Stimulated activated CD8-positive, alpha-beta memory T cell treated with anti-CD3 and anti-CD28 coated beads, Interleukin-2, amount 100 ng/mL, for 48 hours (primary cell): ENCODE measurements around the gene KLHL8.
"Not testable (repeated sequence)": the region's sequence is repeated elsewhere in the genome, so short reads cannot be mapped to it uniquely, and the experiment has no call there.

Experiments used
- DNase-seq, 2 donors: peaks; one replicate each; pipeline ENCODE4 v3.0.0-alpha.2; 2020; ENCODE audit warnings: low read depth in 2 of 2

KLHL8 gene

GRCh38 chr4:87179751-87180150 lies 40.7 kb downstream of the KLHL8 start:
- DNase-seq = no peak

GRCh38 chr4:87174672-87175071 lies 45.7 kb downstream of the KLHL8 start:
- no peak for DNase-seq

- no peak for DNase-seq
These were observed 48.5 kb downstream of the KLHL8 start for GRCh38 chr4:87171944-87172343.

DNA sequence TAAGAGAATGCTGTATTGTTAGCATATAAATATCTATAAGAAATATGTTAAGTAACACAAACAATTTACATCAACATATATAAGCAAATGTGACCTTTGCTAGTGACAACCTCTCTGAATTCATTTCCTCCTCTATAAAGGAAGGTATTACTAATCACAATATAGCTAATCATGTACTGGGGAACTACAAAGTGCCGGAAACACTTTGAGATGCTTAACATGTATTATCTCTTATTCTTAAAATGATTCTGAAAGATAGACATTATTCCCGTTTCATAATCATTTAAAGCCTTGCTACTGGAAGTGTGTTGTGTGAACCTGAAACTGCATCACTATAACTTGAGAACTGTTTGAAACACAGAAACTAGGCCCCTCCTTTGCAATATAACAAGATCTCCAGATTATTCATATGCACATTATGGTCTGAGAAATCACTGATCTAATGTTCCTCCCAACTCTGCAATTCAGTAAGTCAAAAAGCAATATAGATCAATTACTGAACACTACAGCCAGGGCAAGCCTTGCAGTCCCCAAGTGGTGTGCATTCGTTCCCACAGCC lies 54.0 kb downstream of the KLHL8 start:
- DNase-seq = no peak

DNA sequence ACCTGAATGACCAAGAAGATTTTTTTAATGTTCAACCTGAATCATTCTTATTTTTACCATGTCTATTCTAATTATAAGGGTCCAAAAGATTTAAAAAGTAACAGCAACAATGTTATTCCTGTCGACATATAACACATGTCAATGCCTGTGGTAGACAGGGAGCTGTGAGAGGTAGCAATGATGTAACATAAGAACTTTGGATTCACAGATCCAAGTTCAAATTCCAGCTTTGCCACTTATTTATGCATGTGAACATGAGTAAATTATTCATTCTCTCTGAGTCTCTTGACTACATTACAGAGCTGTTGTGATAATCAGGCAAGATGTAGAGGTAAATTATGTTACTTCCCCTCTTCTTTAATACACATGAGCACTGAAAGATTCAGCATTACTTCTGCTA lies 54.5 kb downstream of the KLHL8 start:
- no peak for DNase-seq

GRCh38 chr4:87153078-87153870 lies 67.1 kb downstream of the KLHL8 start:
- DNase-seq = no peak

DNA sequence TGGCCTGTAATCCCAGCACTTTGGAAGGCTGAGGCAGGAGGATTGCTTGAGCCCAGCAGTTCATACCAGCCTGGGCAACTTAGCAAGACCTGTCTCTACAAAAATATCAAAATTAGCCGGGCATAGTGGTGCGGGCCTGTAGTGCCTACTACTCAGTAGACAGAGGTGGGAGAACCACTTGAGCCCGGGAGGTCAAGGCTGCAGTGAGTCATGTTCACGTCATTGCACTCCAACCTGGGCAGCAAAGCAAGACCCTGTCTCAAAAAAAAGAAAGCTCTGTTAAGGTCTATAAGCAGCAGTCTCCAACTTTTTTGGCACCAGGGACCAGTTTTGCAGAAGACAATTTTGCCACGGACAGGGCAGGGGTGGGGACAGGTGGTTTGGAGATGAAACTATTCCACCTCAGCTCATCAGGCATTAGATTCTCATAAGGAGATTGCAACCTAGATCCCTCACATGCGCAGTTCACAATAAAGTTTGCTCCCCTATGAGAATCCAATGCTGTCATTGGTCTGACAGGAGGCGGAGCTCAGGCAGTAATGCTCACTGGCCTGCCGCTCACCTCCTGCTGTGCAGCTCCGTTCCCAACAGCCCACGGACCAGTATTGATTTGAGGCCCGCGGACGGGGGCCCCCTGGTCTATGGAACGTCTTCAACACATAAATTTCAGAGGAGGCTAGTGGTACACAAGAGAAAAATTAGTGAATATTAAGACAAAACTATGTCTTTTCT lies 67.9 kb downstream of the KLHL8 start:
- DNase-seq = no peak

DNA sequence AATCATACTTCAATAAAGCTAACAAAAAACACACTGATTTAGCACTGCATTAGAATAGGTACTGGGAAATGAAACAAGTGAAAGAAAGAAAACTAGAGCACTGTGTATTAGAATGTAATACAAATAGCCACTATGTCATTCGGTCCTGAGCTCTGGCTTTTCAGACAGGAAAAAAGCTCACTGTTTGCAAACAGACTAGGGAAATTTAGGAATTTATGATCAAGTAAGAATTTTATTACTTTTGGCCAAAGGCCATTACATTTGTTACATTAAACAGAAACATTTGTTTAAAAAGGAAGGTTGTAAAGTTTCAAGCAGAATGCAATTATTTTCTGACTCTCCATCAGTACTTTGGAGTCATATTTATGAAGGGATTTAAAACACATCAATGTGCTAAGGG lies 68.7 kb downstream of the KLHL8 start:
- no peak for DNase-seq

DNA sequence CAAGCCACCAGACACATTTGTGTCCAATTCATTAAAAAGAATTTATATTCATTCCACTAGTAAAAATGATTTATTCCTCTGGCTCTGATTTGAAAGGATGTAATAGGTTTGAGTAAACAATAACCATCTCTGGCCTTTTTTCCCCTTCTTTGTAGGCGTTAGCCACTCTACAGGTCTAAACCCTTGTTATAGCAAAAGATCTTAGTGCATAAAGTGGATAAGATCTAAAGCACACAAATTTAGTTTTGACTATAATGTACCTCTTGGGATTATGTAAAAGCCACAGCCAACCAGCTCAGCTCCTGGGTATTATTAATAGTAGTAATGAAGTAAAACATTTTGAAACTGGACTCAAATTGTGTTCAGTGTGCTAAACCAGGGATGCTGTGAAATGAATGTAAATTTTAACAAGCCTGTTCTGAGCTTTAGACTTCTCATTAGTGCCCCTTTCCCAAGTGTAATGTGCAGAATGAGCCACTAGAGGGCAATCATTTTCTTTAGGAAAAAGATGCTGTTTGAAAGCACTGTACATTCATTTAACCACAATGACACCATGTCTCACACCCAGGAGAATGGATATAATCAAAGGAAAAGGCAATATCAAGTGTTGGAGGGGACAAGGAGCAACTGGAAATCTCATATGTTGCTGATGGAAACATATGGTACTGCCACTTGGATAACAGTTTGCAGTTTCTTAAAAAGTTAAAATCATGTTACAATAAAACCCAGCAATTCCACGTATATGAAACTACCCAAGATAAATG lies 69.7 kb downstream of the KLHL8 start:
- no peak for DNase-seq

- DNase-seq = no peak
These were observed 73.3 kb downstream of the KLHL8 start for GRCh38 chr4:87147116-87147515.

GRCh38 chr4:87145934-87146333 lies 74.5 kb downstream of the KLHL8 start:
- DNase-seq = not testable (repeated sequence)

DNA sequence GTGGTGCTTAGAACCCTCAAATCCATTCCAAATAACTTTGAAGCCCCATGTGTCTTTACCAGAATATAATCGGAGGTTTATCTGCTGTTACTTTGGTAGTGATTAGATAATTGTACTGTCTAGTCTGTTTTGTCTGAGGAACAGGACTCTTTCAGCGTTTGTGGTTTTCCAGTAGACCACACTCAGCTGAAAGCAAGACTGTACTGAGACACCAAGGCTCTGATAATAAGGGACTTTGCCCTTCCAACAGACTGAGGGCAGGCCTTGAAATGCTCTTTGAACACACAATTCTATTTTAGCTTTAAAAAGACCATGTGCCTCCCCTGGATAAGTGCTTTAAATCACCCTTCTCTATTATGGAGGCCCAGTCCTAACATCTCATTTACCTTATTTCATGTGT lies 76.1 kb downstream of the KLHL8 start:
- no peak for DNase-seq

- DNase-seq = no peak
These were observed 79.0 kb downstream of the KLHL8 start for GRCh38 chr4:87141428-87141827.

DNA sequence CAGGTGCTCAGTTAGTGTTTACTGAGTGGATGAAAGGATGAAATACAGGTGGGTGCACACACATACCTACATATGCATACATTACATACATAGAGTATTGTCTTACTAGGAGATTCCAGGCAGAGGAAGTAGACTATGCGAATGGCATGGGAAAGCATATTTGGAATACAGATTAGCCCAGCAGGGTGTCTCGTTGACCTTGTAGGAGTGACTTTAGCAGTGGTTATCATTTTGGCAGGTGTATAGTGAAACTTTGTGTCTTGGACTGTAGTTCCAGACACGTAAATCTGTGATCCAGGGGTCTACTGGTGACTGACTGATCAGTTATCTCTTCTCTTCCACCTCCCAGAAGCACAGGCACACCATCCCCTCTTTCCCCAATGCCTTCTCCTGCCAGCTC lies 86.3 kb downstream of the KLHL8 start:
- DNase-seq = no peak

DNA sequence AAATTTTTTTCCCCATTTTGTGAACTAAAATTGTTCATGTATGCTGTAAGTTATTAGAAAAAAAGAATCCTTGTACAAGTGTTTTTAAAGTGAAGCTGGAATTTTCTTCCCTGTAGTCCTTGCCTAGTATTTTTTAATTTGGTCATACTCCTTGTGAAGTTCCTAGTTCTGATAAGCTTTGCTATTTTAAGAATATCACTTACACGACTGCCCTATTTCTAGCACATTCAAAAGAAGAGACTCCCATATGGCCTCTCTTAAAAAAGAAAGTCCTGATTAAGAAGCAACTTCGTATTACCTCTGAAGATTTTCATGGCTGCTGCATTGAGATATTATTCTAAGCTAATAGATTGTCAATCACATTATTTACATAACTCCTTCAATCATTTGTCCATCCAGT lies 87.2 kb downstream of the KLHL8 start:
- no peak for DNase-seq

GRCh38 chr4:87132035-87132434 lies 88.4 kb downstream of the KLHL8 start:
- DNase-seq = no peak

- DNase-seq = no peak
These were observed 89.3 kb downstream of the KLHL8 start for GRCh38 chr4:87130985-87131703.

DNA sequence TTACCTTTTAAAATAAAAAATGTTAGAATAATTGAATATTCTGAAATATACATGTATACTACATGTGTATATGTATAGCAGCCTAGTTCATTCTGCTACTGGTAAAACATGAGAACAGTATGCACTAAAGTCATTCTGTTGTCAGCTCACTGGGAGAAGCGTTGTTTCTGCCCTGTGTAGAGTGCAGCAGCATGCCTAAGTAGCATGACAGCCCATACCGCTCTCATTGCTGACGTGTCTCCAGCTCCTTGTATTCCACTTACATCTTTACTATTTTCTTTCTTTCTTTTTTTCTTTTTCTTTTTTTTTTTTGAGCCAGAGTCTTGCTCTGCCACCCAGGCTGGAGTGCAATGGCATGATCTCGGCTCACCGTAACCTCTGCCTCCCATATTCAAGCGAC lies 90.7 kb downstream of the KLHL8 start:
- no peak for DNase-seq

- no peak for DNase-seq
These were observed 92.3 kb downstream of the KLHL8 start for GRCh38 chr4:87128006-87128705.

DNA sequence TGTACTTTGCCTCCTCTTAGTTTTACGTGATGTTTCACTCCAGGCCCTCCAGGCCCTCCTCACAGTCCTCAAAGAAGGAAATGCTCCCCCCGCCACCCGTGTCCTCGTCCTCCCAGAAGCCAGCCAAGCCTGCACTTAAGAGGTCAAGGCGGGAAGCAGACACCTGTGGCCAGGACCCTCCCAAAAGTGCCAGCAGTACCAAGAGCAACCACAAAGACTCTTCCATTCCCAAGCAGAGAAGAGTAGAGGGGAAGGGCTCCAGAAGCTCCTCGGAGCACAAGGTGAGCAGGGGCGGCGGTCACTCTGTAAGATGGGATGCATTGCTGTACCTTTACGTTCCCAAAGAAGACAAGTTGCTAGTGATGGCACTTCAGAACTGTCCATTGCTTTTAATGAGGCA lies 94.4 kb downstream of the KLHL8 start:
- no peak for DNase-seq

GRCh38 chr4:87122252-87122651 lies 98.2 kb downstream of the KLHL8 start:
- DNase-seq = no peak
